ENCODE results near the gene GOLGA6L26. TPM values are rescaled to one million over a fixed set of nuclear protein-coding genes. Genes with fewer than 3 reads are reported as not detected.
"Not testable (repeated sequence)": the region's sequence is repeated elsewhere in the genome, so short reads cannot be mapped to it uniquely, and the experiment has no call there.

Gene GOLGA6L26
- total and polyA plus RNA-seq, 2 donors from 2014 or later: not detected

- Histone ChIP-seq H3K9ac (ENCODE audit: low read length in 3 of 3) (no peak overlapping the region), H3K27ac (ENCODE audit: low read depth in 2 of 2, low read length in 2 of 2) (no peak overlapping the region), H3K4me1 (ENCODE audit: control insufficient read depth in 2 of 3, insufficient read depth in 2 of 3, low read depth in 1 of 3, low read length in 3 of 3) (no peaks in the 10 kb centered on the region), H3K4me3 (ENCODE audit: low read length in 3 of 3) (no peak overlapping the region), H3K9me3 (ENCODE audit: control insufficient read depth in 2 of 3, insufficient read depth in 1 of 3, low read length in 3 of 3) (no peaks in the 10 kb centered on the region), H3K27me3 (ENCODE audit: control insufficient read depth, insufficient read depth, low read length) (no peaks in the 10 kb centered on the region), H3K36me3 (ENCODE audit: control insufficient read depth in 2 of 3, insufficient read depth in 3 of 3, low read length in 3 of 3) (no peaks in the 10 kb centered on the region)
- intact Hi-C loops (cut with DNase I): no loop called here
- FAIRE-seq: no peak
- no peak for TF ChIP-seq CTCF (IDR thresholded peaks at IDR 0.05; ENCODE audit: borderline replicate concordance, extremely low read depth, insufficient read depth)
- DNase-seq: no peak
Observed at GRCh38 chr15:23372284-23372683, 38.3 kb upstream of the GOLGA6L26 start.

- H3K27me3 ChIP-seq (ENCODE audit: control insufficient read depth, insufficient read depth, low read length); H3K9me3 ChIP-seq (ENCODE audit: control insufficient read depth in 2 of 3, insufficient read depth in 1 of 3, low read length in 3 of 3); H3K27ac ChIP-seq (ENCODE audit: low read depth in 2 of 2, low read length in 2 of 2); intact Hi-C loops (cut with DNase I); H3K36me3 ChIP-seq (ENCODE audit: control insufficient read depth in 2 of 3, insufficient read depth in 3 of 3, low read length in 3 of 3); H3K9ac ChIP-seq (ENCODE audit: low read length in 3 of 3); FAIRE-seq; H3K4me1 ChIP-seq (ENCODE audit: control insufficient read depth in 2 of 3, insufficient read depth in 2 of 3, low read depth in 1 of 3, low read length in 3 of 3); H3K4me3 ChIP-seq (ENCODE audit: low read length in 3 of 3); DNase-seq: not testable (repeated sequence)
Observed at GRCh38 chr15:23371868-23372267, 37.9 kb upstream of the GOLGA6L26 start.

- intact Hi-C loops (cut with DNase I); H3K9me3 ChIP-seq (ENCODE audit: control insufficient read depth in 2 of 3, insufficient read depth in 1 of 3, low read length in 3 of 3); H3K9ac ChIP-seq (ENCODE audit: low read length in 3 of 3); H3K27me3 ChIP-seq (ENCODE audit: control insufficient read depth, insufficient read depth, low read length); H3K27ac ChIP-seq (ENCODE audit: low read depth in 2 of 2, low read length in 2 of 2); DNase-seq; H3K4me3 ChIP-seq (ENCODE audit: low read length in 3 of 3); FAIRE-seq; H3K36me3 ChIP-seq (ENCODE audit: control insufficient read depth in 2 of 3, insufficient read depth in 3 of 3, low read length in 3 of 3); H3K4me1 ChIP-seq (ENCODE audit: control insufficient read depth in 2 of 3, insufficient read depth in 2 of 3, low read depth in 1 of 3, low read length in 3 of 3): not testable (repeated sequence)
Observed at GRCh38 chr15:23371134-23371533, 37.1 kb upstream of the GOLGA6L26 start.

GRCh38 chr15:23370578-23370977 is 36.6 kb upstream of the GOLGA6L26 start:
- no peaks in the 10 kb centered on the region for H3K36me3 ChIP-seq (ENCODE audit: control insufficient read depth in 2 of 3, insufficient read depth in 3 of 3, low read length in 3 of 3)
- no peaks in the 10 kb centered on the region for H3K27me3 ChIP-seq (ENCODE audit: control insufficient read depth, insufficient read depth, low read length)
- H3K4me1 ChIP-seq (ENCODE audit: control insufficient read depth in 2 of 3, insufficient read depth in 2 of 3, low read depth in 1 of 3, low read length in 3 of 3): no peaks in the 10 kb centered on the region
- no peaks in the 10 kb centered on the region for H3K9me3 ChIP-seq (ENCODE audit: control insufficient read depth in 2 of 3, insufficient read depth in 1 of 3, low read length in 3 of 3)
- FAIRE-seq (no peak), DNase-seq (no peak)
- no peak overlapping the region for H3K9ac ChIP-seq (ENCODE audit: low read length in 3 of 3)
- H3K4me3 ChIP-seq (ENCODE audit: low read length in 3 of 3): no peak overlapping the region
- no peak for TF ChIP-seq CTCF (IDR thresholded peaks at IDR 0.05; ENCODE audit: borderline replicate concordance, extremely low read depth, insufficient read depth)
- intact Hi-C loops (cut with DNase I): no loop called here
- no peak overlapping the region for H3K27ac ChIP-seq (ENCODE audit: low read depth in 2 of 2, low read length in 2 of 2)

- H3K27me3 ChIP-seq (ENCODE audit: control insufficient read depth, insufficient read depth, low read length); FAIRE-seq; DNase-seq; H3K36me3 ChIP-seq (ENCODE audit: control insufficient read depth in 2 of 3, insufficient read depth in 3 of 3, low read length in 3 of 3); H3K9ac ChIP-seq (ENCODE audit: low read length in 3 of 3); H3K27ac ChIP-seq (ENCODE audit: low read depth in 2 of 2, low read length in 2 of 2); H3K9me3 ChIP-seq (ENCODE audit: control insufficient read depth in 2 of 3, insufficient read depth in 1 of 3, low read length in 3 of 3); H3K4me3 ChIP-seq (ENCODE audit: low read length in 3 of 3); H3K4me1 ChIP-seq (ENCODE audit: control insufficient read depth in 2 of 3, insufficient read depth in 2 of 3, low read depth in 1 of 3, low read length in 3 of 3); intact Hi-C loops (cut with DNase I): not testable (repeated sequence)
Observed at GRCh38 chr15:23364261-23364660, 30.3 kb upstream of the GOLGA6L26 start.

DNA sequence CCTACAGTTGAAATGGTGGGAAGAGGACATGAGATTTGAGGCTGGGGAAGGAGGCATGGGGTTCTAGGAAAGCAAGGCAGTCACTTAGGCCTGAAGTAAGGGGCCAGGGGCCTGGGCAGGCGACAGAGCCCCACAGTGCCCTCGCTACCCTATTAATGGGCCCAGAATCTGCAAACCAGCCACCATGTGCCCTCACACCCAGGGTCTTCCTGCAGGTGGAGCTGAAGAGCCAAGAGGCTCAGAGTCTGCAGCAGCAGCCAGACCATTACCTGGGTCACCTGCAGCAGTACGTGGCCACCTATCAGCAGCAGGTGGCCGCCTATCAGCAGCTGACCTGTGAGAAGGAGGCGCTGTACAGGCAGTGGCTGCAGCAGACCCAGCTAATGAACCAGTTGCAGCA is 28.6 kb upstream of the GOLGA6L26 start:
- H3K27ac ChIP-seq (ENCODE audit: low read depth in 2 of 2, low read length in 2 of 2); FAIRE-seq; H3K9me3 ChIP-seq (ENCODE audit: control insufficient read depth in 2 of 3, insufficient read depth in 1 of 3, low read length in 3 of 3); DNase-seq; intact Hi-C loops (cut with DNase I); H3K4me1 ChIP-seq (ENCODE audit: control insufficient read depth in 2 of 3, insufficient read depth in 2 of 3, low read depth in 1 of 3, low read length in 3 of 3); H3K9ac ChIP-seq (ENCODE audit: low read length in 3 of 3); H3K27me3 ChIP-seq (ENCODE audit: control insufficient read depth, insufficient read depth, low read length); H3K4me3 ChIP-seq (ENCODE audit: low read length in 3 of 3); H3K36me3 ChIP-seq (ENCODE audit: control insufficient read depth in 2 of 3, insufficient read depth in 3 of 3, low read length in 3 of 3): not testable (repeated sequence)

DNA sequence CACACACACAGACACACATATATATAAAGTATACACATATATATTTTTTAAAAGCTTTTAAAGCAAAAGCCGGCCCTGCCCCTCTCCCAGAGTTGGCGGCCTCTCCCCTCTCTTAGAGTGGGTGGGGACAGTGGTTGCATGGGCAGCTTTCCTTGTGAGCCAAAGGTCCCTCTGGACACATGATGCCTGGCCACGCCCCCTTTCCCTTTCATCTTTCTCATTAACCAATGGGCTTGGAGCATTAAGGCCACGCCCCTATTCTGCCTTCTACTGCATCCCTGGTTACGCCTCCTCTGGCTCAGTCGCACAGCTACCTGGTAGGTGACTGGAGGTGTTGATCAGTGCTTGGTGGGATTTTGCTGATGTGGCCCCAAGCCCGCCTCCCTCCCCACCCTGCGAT is 20.5 kb upstream of the GOLGA6L26 start, which contains the start of gene GOLGA8S:
Gene GOLGA8S (plus strand): TSS at position 301 of the 400 bp plus-strand sequence. CDS start 62 bp downstream, at position 363.
- H3K27me3 ChIP-seq (ENCODE audit: control insufficient read depth, insufficient read depth, low read length); H3K27ac ChIP-seq (ENCODE audit: low read depth in 2 of 2, low read length in 2 of 2); H3K4me3 ChIP-seq (ENCODE audit: low read length in 3 of 3); H3K4me1 ChIP-seq (ENCODE audit: control insufficient read depth in 2 of 3, insufficient read depth in 2 of 3, low read depth in 1 of 3, low read length in 3 of 3); H3K9ac ChIP-seq (ENCODE audit: low read length in 3 of 3); H3K9me3 ChIP-seq (ENCODE audit: control insufficient read depth in 2 of 3, insufficient read depth in 1 of 3, low read length in 3 of 3); intact Hi-C loops (cut with DNase I); DNase-seq; H3K36me3 ChIP-seq (ENCODE audit: control insufficient read depth in 2 of 3, insufficient read depth in 3 of 3, low read length in 3 of 3); FAIRE-seq: not testable (repeated sequence)

Measured in kidney (tissue), 14 donors.